ENCODE results near the gene MND1.

GRCh38 chr4:153439831-153440230 is 95.3 kb downstream of the MND1 start:
- no peak for TF ChIP-seq POLR2AphosphoS5 (IDR thresholded peaks at IDR 0.05; ENCODE audit: low read depth, low read length)
- TF ChIP-seq TAF1 (IDR thresholded peaks at IDR 0.05; ENCODE audit: borderline replicate concordance, insufficient read depth, low read length), result no peak
